Muscle layer of duodenum (tissue), 2 donors: ENCODE measurements around the gene UXT.
"Not testable (repeated sequence)": the region's sequence is repeated elsewhere in the genome, so short reads cannot be mapped to it uniquely, and the experiment has no call there.

Experiments used
- H3K27ac ChIP-seq: one replicate; pipeline ENCODE4 v1.7.0; 2013; ENCODE audit warnings: mild to moderate bottlenecking, low read length
- H3K27me3 ChIP-seq: one replicate; pipeline ENCODE4 v1.7.0; 2013; ENCODE audit warnings: low read depth, mild to moderate bottlenecking, control low read depth, low read length
- H3K36me3 ChIP-seq, 2 donors: one replicate each; pipeline ENCODE4 v1.7.0; 2013; ENCODE audit warnings: low read length in 2 of 2, control low read depth in 1 of 2, mild to moderate bottlenecking in 1 of 2; ENCODE audit not compliant: insufficient read depth in 2 of 2, control insufficient read depth in 1 of 2
- H3K4me1 ChIP-seq, 2 donors: one replicate each; pipeline ENCODE4 v1.7.0; 2013; ENCODE audit warnings: low read length in 2 of 2, mild to moderate bottlenecking in 2 of 2, control low read depth in 1 of 2, moderate library complexity in 1 of 2; ENCODE audit not compliant: insufficient read depth in 2 of 2, control insufficient read depth in 1 of 2
- H3K4me3 ChIP-seq, 2 donors: one replicate each; pipeline ENCODE4 v1.7.0; 2013; ENCODE audit warnings: low read length in 2 of 2, low read depth in 1 of 2, mild to moderate bottlenecking in 1 of 2
- H3K9me3 ChIP-seq, 2 donors: one replicate each; pipeline ENCODE4 v1.7.0; 2013; ENCODE audit warnings: low read length in 2 of 2, control low read depth in 1 of 2, mild to moderate bottlenecking in 1 of 2; ENCODE audit not compliant: control insufficient read depth in 1 of 2
- donor health status: healthy.

Gene UXT

GRCh38 chrX:47665797-47666196 is 6.8 kb upstream of the UXT start:
- not testable (repeated sequence) for H3K4me3 ChIP-seq, H3K9me3 ChIP-seq, H3K36me3 ChIP-seq, H3K4me1 ChIP-seq, H3K27ac ChIP-seq, H3K27me3 ChIP-seq

- Histone ChIP-seq H3K27me3 (no peaks in the 10 kb centered on the region), H3K4me3 (no peak overlapping the region), H3K36me3 (no peaks in the 10 kb centered on the region), H3K27ac (no peak overlapping the region), H3K9me3 (no peaks in the 10 kb centered on the region), H3K4me1 (no peaks in the 10 kb centered on the region)
Observed at GRCh38 chrX:47664737-47665136, 5.8 kb upstream of the UXT start.

GRCh38 chrX:47662144-47662657 is 3.2 kb upstream of the UXT start:
- Histone ChIP-seq H3K27me3 (no peaks in the 10 kb centered on the region), H3K9me3 (no peaks in the 10 kb centered on the region), H3K4me3 (no peak overlapping the region), H3K4me1 (no peaks in the 10 kb centered on the region), H3K36me3 (peaks cover 4 to 5% of the 10 kb centered on the region in 2 donors), H3K27ac (no peak overlapping the region)

GRCh38 chrX:47661539-47661938 is 2.6 kb upstream of the UXT start:
- Histone ChIP-seq H3K27me3 (no peaks in the 10 kb centered on the region), H3K4me3 (no peak overlapping the region), H3K27ac (no peak overlapping the region), H3K9me3 (no peaks in the 10 kb centered on the region), H3K36me3 (peaks cover 10 to 11% of the 10 kb centered on the region in 2 donors), H3K4me1 (no peaks in the 10 kb centered on the region)

GRCh38 chrX:47659421-47659726 is 394 bp upstream of the UXT start:
- Histone ChIP-seq H3K27me3 (no peaks in the 10 kb centered on the region), H3K4me1 (no peaks in the 10 kb centered on the region), H3K27ac (peak overlapping the region; percentile 92), H3K4me3 (peak overlapping the region; percentile 61 to 63), H3K36me3 (peaks cover 11 to 24% of the 10 kb centered on the region in 2 donors), H3K9me3 (no peaks in the 10 kb centered on the region)

- Histone ChIP-seq H3K9me3 (no peaks in the 10 kb centered on the region), H3K36me3 (peaks cover 11 to 31% of the 10 kb centered on the region in 2 donors), H3K4me1 (no peaks in the 10 kb centered on the region), H3K27me3 (no peaks in the 10 kb centered on the region), H3K4me3 (peak overlapping the region; percentile 63 to 76), H3K27ac (peak overlapping the region; percentile 92)
Observed at GRCh38 chrX:47658301-47658683, 688 bp downstream of the UXT start.

GRCh38 chrX:47651043-47651905 is 7.7 kb downstream of the UXT start:
- Histone ChIP-seq H3K27ac (peak overlapping the region; percentile 60), H3K4me3 (peak overlapping the region; percentile 51 to 62), H3K4me1 (peaks cover 0 to 19% of the 10 kb centered on the region in 2 donors), H3K27me3 (no peaks in the 10 kb centered on the region), H3K9me3 (no peaks in the 10 kb centered on the region), H3K36me3 (peaks cover 0 to 25% of the 10 kb centered on the region in 2 donors)

GRCh38 chrX:47650164-47651042 is 8.6 kb downstream of the UXT start, which contains the start of gene ELK1:
TSS of gene ELK1 (minus strand) at chrX:47650563. CDS start at chrX:47641441, 9,122 bp downstream.
- H3K27ac ChIP-seq, result peak within 1 kb of the TSS; percentile 60
- no peaks in the 10 kb centered on the region for H3K9me3 ChIP-seq
- H3K4me3 ChIP-seq, result peak within 1 kb of the TSS; percentile 62 to 71
- H3K36me3 ChIP-seq, result peaks cover 0 to 16% of the 10 kb centered on the region in 2 donors
- peaks cover 0 to 19% of the 10 kb centered on the region in 2 donors for H3K4me1 ChIP-seq
- H3K27me3 ChIP-seq, result no peaks in the 10 kb centered on the region

- Histone ChIP-seq H3K9me3 (no peaks in the 10 kb centered on the region), H3K4me3 (peak overlapping the region; percentile 54 to 71), H3K36me3 (peaks cover 0 to 14% of the 10 kb centered on the region in 2 donors), H3K27ac (no peak overlapping the region), H3K27me3 (no peaks in the 10 kb centered on the region), H3K4me1 (peaks cover 0 to 19% of the 10 kb centered on the region in 2 donors)
Observed at GRCh38 chrX:47649781-47650163, 9.2 kb downstream of the UXT start.

GRCh38 chrX:47649271-47649670 is 9.7 kb downstream of the UXT start:
- Histone ChIP-seq H3K9me3 (no peaks in the 10 kb centered on the region), H3K4me3 (peak overlapping the region; percentile 35 to 54), H3K27me3 (no peaks in the 10 kb centered on the region), H3K27ac (no peak overlapping the region), H3K36me3 (peaks cover 0 to 14% of the 10 kb centered on the region in 2 donors), H3K4me1 (peaks cover 0 to 22% of the 10 kb centered on the region in 2 donors)

GRCh38 chrX:47648376-47648775 is 10.6 kb downstream of the UXT start:
- H3K27me3 ChIP-seq, result no peaks in the 10 kb centered on the region
- H3K4me1 ChIP-seq, result peaks cover 0 to 22% of the 10 kb centered on the region in 2 donors
- no peaks in the 10 kb centered on the region for H3K9me3 ChIP-seq
- H3K4me3 ChIP-seq, result no peak overlapping the region
- H3K36me3 ChIP-seq, result peaks cover 0 to 7% of the 10 kb centered on the region in 2 donors
- H3K27ac ChIP-seq, result no peak overlapping the region
